CD8-positive, alpha-beta memory T cell (primary cell): ENCODE results near the gene TOGARAM2. TPM values are rescaled to one million over a fixed set of nuclear protein-coding genes. Genes with fewer than 3 reads are reported as not detected.

Experiments
- CTCF ChIA-PET: fragments of 350-600 bp; sonication (Branson Sonifier 250); formaldehyde crosslinking; loops from one replicate; lab custom pipeline; 2021; ENCODE audit warnings: antibody characterized with exemption; lab: Charles Lee
- POLR2A ChIA-PET: fragments of 350-600 bp; sonication (Branson Sonifier 250); formaldehyde crosslinking; loops from one replicate; lab custom pipeline; 2021; ENCODE audit warnings: antibody characterized with exemption; lab: Charles Lee
- DNase-seq, 5 donors: peaks; one replicate each; pipeline versions ENCODE4 v3.0.0 to v3.0.0-alpha.2; 2020 to 2022; ENCODE audit warnings: mixed read lengths in 1 of 5
- H3K27ac ChIP-seq: one replicate; pipeline ENCODE4 v1.7.0; 2013; ENCODE audit warnings: low read depth, mild to moderate bottlenecking, low read length, moderate library complexity
- H3K27me3 ChIP-seq: 2 replicates; pipeline ENCODE4 v1.7.0; 2013; ENCODE audit warnings: low read length, mild to moderate bottlenecking; ENCODE audit not compliant: insufficient read depth, poor library complexity, severe bottlenecking
- H3K36me3 ChIP-seq: 2 replicates; pipeline ENCODE4 v1.7.0; 2013; ENCODE audit warnings: mild to moderate bottlenecking, low read length, moderate library complexity; ENCODE audit not compliant: insufficient read depth
- H3K4me1 ChIP-seq: 2 replicates; pipeline ENCODE4 v1.7.0; 2013; ENCODE audit warnings: mild to moderate bottlenecking, low read length, moderate library complexity; ENCODE audit not compliant: insufficient read depth
- H3K4me3 ChIP-seq: 2 replicates; pipeline ENCODE4 v1.7.0; 2013; ENCODE audit warnings: mild to moderate bottlenecking, low read length
- H3K9me3 ChIP-seq: 2 replicates; pipeline ENCODE4 v1.7.0; 2013; ENCODE audit warnings: mild to moderate bottlenecking, low read length
- H3K27ac Mint-ChIP-seq, 8 donors: one replicate each; pipeline ENCODE4 v1.8.0; 2020 to 2021; ENCODE audit warnings: mixed read lengths in 8 of 8, mild to moderate bottlenecking in 6 of 8, inconsistent platforms in 3 of 8, moderate library complexity in 3 of 8
- H3K27me3 Mint-ChIP-seq, 2 donors: one replicate each; pipeline ENCODE4 v1.8.0; 2020 to 2021; ENCODE audit warnings: mixed read lengths in 2 of 2, mild to moderate bottlenecking in 1 of 2, moderate library complexity in 1 of 2
- H3K36me3 Mint-ChIP-seq, 3 donors: one replicate each; pipeline ENCODE4 v1.8.0; 2020 to 2021; ENCODE audit warnings: mixed read lengths in 3 of 3, inconsistent platforms in 1 of 3, mild to moderate bottlenecking in 1 of 3
- H3K4me1 Mint-ChIP-seq, 3 donors: one replicate each; pipeline ENCODE4 v1.8.0; 2020 to 2021; ENCODE audit warnings: mixed read lengths in 3 of 3, inconsistent platforms in 1 of 3, mild to moderate bottlenecking in 1 of 3
- H3K4me3 Mint-ChIP-seq, 7 donors: one replicate each; pipeline ENCODE4 v1.8.0; 2020 to 2021; ENCODE audit warnings: mixed read lengths in 7 of 7, mild to moderate bottlenecking in 6 of 7, moderate library complexity in 4 of 7, inconsistent platforms in 2 of 7
- H3K9me3 Mint-ChIP-seq, 5 donors: one replicate each; pipeline ENCODE4 v1.8.0; 2020 to 2022; ENCODE audit warnings: mixed read lengths in 5 of 5, mild to moderate bottlenecking in 3 of 5, moderate library complexity in 2 of 5, inconsistent platforms in 1 of 5
- polyA plus RNA-seq: library from polyadenylated mRNA; unstranded; fragments of 300-500 nt; fragmentation: Illumina TruSeq; gene quantifications from one replicate; pipeline ENCODE4 v1.2.3, GENCODE V29; 2021
- total RNA-seq, 2 experiments: library from RNA; stranded (reverse); gene quantifications; one replicate each; pipeline ENCODE4 v1.2.3, GENCODE V29; 2021

The TOGARAM2 gene
- total and polyA plus RNA-seq, 3 experiments from 2014 or later, result 2.5 to 5.2 (median 5.0) TPM

DNA sequence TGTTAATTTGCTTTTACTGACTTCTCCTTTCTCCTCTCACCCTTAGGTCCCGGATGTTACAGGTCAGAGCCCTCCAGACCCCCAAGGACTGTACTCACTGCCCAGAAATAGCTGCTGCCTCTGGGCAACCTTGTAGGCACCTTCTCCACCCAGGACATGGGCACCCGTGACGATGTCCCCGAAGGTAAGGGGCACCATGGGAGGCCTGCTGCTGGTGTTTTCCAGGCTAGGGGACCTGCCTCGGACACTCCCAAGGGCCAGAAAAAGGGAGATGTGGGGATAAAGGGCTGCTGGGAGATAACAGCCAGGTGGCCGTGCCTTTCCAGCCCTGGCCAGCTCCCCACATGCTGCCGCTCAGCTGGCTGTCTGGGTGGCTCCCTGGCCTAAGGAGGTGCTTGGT is 13.6 kb downstream of the TOGARAM2 start:
- Mint-ChIP-seq H3K27ac (peak overlapping the region in 1 of 8 donors; percentile 29), H3K4me1 (peaks cover 7 to 10% (median 8%) of the 10 kb centered on the region in 3 donors), H3K27me3 (no peaks in the 10 kb centered on the region), H3K4me3 (no peak overlapping the region), H3K9me3 (no peaks in the 10 kb centered on the region), H3K36me3 (no peaks in the 10 kb centered on the region)
- no peaks in the 10 kb centered on the region for H3K27me3 ChIP-seq
- POLR2A ChIA-PET, result no interaction called here
- peaks cover 3% of the 10 kb centered on the region for H3K4me1 ChIP-seq
- CTCF ChIA-PET, result no interaction called here
- H3K9me3 ChIP-seq, result no peaks in the 10 kb centered on the region
- no peak overlapping the region for H3K27ac ChIP-seq
- DNase-seq, result no peak
- H3K36me3 ChIP-seq, result no peaks in the 10 kb centered on the region
- no peak overlapping the region for H3K4me3 ChIP-seq

DNA sequence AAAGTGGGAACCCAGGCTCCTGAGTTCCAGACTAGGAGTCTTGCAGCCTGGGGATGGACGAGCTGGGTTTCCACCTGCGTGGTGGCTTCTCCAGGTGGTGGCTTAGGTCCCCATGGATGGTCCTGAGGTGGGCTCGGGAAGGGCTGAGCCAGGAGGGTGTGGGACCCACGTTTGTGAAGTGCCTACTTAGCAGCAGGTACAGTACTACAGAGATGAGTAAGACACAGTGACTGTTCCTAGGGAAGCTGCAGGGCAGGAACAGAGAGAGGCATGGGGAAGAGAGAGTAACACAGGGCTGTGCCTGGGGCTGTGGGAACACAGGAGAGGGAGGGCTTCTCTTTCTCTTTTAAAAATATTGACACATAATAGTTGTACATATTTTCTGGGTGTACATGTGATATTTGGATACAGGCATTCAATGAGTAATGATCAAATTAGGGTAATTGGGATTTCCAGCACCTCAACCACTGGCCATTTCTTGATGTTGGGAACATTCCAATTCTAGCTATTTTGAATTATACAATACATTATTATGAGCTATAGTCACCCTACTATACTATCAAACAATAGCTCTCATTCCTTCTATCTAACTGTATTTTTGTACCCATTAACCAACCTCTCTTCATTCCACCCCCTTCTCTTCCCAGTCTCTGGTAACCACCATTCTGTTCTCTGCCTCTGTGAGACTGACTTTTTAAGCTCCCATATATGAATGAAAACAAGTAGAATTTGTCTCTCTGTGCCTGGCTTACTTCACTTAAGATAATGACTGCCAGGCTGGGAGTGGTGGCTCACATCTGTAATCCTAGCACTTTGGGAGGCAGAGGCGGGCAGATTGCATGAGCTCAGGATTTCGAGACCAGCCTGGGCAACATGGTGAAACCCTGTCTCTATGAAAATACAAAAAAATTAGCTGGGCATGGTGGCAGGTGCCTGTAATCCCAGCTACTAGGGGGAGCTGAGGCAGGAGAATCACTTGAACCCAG is 15.0 kb downstream of the TOGARAM2 start:
- Histone ChIP-seq H3K36me3 (no peaks in the 10 kb centered on the region), H3K9me3 (no peaks in the 10 kb centered on the region), H3K27me3 (no peaks in the 10 kb centered on the region), H3K4me3 (no peak overlapping the region), H3K27ac (no peak overlapping the region), H3K4me1 (peaks cover 17% of the 10 kb centered on the region)
- Mint-ChIP-seq H3K27ac (peak overlapping the region in 3 of 8 donors; percentile 43 to 49 (median 46)), H3K27me3 (no peaks in the 10 kb centered on the region), H3K9me3 (no peaks in the 10 kb centered on the region), H3K4me3 (no peak overlapping the region), H3K4me1 (peaks cover 21 to 24% (median 22%) of the 10 kb centered on the region in 3 donors), H3K36me3 (no peaks in the 10 kb centered on the region)
- POLR2A ChIA-PET, result no interaction called here
- CTCF ChIA-PET, result interaction anchor here (0.9 to 1.6 kb wide), 3 partner anchors 13 to 19 kb away, joined by 3 to 5 read pairs (median 3); no protein-coding TSS in a partner anchor
- no peak for DNase-seq

GRCh38 chr2:28997237-28997846 is 16.2 kb downstream of the TOGARAM2 start:
- POLR2A ChIA-PET, result no interaction called here
- Histone ChIP-seq H3K27me3 (no peaks in the 10 kb centered on the region), H3K36me3 (no peaks in the 10 kb centered on the region), H3K4me3 (no peak overlapping the region), H3K4me1 (peaks cover 29% of the 10 kb centered on the region), H3K27ac (no peak overlapping the region), H3K9me3 (no peaks in the 10 kb centered on the region)
- H3K27ac Mint-ChIP-seq, result peak overlapping the region in 6 of 8 donors; percentile 22 to 72 (median 58)
- H3K4me1 Mint-ChIP-seq, result peaks cover 32 to 36% (median 33%) of the 10 kb centered on the region in 3 donors
- H3K9me3 Mint-ChIP-seq, result no peaks in the 10 kb centered on the region
- peaks cover 0 to 2% of the 10 kb centered on the region in 2 donors for H3K27me3 Mint-ChIP-seq
- CTCF ChIA-PET, result no interaction called here
- no peak for DNase-seq
- peak overlapping the region in 1 of 7 donors; percentile 5 for H3K4me3 Mint-ChIP-seq
- H3K36me3 Mint-ChIP-seq, result no peaks in the 10 kb centered on the region

DNA sequence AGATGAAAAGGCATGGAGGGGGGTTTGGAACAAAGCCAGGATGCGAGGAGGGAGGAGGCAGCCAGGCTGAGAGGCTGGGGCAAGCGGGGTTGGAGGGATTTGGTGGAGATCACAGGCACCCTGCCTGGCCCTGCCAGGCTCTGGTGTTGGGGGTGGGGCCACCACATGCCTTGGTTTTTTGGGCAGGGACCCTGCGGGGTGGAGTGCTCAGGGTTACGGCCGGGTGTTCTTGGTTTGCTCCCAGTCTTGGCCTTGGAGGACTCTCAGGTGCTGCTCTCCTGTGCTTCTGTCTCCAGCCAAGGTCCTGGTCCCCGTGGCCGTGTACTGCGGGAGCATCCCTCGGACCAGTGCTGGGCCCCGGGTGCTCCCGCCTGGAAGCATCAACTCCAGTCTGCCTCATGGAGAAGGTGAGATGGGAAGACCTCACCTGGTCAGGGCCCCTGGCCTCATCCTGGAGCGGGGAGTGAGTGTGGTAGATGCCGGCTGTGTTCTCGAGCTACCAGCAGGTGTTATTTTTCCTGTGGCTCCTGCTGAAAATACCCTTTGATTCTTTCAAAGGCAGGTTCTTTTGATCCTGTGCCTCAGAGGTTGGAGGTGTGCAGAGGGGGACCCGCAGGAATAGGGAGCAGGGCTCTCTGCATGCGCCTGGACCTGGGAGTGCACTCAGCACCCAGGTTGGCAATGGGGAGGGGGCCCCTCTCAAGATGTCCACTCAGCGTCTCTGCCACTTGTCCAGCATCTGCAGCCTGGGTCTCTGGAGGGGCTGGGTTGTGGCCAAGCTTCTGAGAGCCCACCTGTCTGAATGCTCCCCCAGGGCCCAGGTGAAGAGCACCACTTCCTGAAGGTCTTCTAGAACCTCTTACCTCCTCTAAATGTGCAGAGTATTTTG is 17.0 kb downstream of the TOGARAM2 start:
- no peak for DNase-seq
- H3K36me3 ChIP-seq, result no peaks in the 10 kb centered on the region
- ChIA-PET CTCF (interaction anchor here (4.6 kb wide), 1 partner anchor 15 kb away, joined by 45 read pairs; no protein-coding TSS in a partner anchor), POLR2A (no interaction called here)
- Mint-ChIP-seq H3K27me3 (peaks cover 0 to 2% of the 10 kb centered on the region in 2 donors), H3K4me1 (peaks cover 33 to 37% (median 34%) of the 10 kb centered on the region in 3 donors), H3K4me3 (peak overlapping the region in 1 of 7 donors; percentile 5), H3K36me3 (no peaks in the 10 kb centered on the region), H3K27ac (peak overlapping the region in 5 of 8 donors; percentile 22 to 72 (median 63)), H3K9me3 (no peaks in the 10 kb centered on the region)
- H3K9me3 ChIP-seq, result no peaks in the 10 kb centered on the region
- no peak overlapping the region for H3K4me3 ChIP-seq
- H3K27ac ChIP-seq, result no peak overlapping the region
- H3K27me3 ChIP-seq, result no peaks in the 10 kb centered on the region
- peaks cover 31% of the 10 kb centered on the region for H3K4me1 ChIP-seq

- Histone ChIP-seq H3K4me3 (peak overlapping the region; percentile 5), H3K9me3 (no peaks in the 10 kb centered on the region), H3K36me3 (no peaks in the 10 kb centered on the region), H3K27me3 (no peaks in the 10 kb centered on the region), H3K4me1 (peaks cover 31% of the 10 kb centered on the region), H3K27ac (no peak overlapping the region)
- Mint-ChIP-seq H3K27me3 (peaks cover 0 to 2% of the 10 kb centered on the region in 2 donors), H3K4me1 (peaks cover 33 to 37% (median 34%) of the 10 kb centered on the region in 3 donors), H3K36me3 (no peaks in the 10 kb centered on the region), H3K27ac (peak overlapping the region; percentile 66 to 99 (median 97)), H3K9me3 (no peaks in the 10 kb centered on the region), H3K4me3 (peak overlapping the region in 6 of 7 donors; percentile 1 to 70 (median 46))
- ChIA-PET CTCF (interaction anchor here (4.6 kb wide), 1 partner anchor 13 kb away, joined by 45 read pairs; no protein-coding TSS in a partner anchor), POLR2A (interaction anchor here (3.4 kb wide), 1 partner anchor 10 kb away, joined by 36 read pairs; no protein-coding TSS in a partner anchor)
- DNase-seq, result peak; percentile 32 to 74 (median 60)
Measured at GRCh38 chr2:29000481-29000880, 19.4 kb downstream of the TOGARAM2 start.

GRCh38 chr2:29000956-29001355 is 19.9 kb downstream of the TOGARAM2 start:
- H3K4me3 Mint-ChIP-seq, result peak overlapping the region in 4 of 7 donors; percentile 1 to 60 (median 46)
- CTCF ChIA-PET, result interaction anchor here (0.9 to 4.6 kb wide), 2 partner anchors 12 to 42 kb away, joined by 4 to 45 read pairs; no protein-coding TSS in a partner anchor
- H3K4me1 ChIP-seq, result peaks cover 31% of the 10 kb centered on the region
- peak in 2 of 5 donors; percentile 11 to 23 for DNase-seq
- H3K27me3 Mint-ChIP-seq, result peaks cover 0 to 2% of the 10 kb centered on the region in 2 donors
- peak overlapping the region; percentile 31 for H3K27ac ChIP-seq
- H3K27ac Mint-ChIP-seq, result peak overlapping the region; percentile 66 to 99 (median 97)
- POLR2A ChIA-PET, result interaction anchor here (0.6 to 3.4 kb wide), 3 partner anchors 10 to 152 kb away, joined by 3 to 36 read pairs (median 5); no protein-coding TSS in a partner anchor
- H3K4me1 Mint-ChIP-seq, result peaks cover 33 to 37% (median 34%) of the 10 kb centered on the region in 3 donors
- no peaks in the 10 kb centered on the region for H3K27me3 ChIP-seq
- H3K4me3 ChIP-seq, result peak overlapping the region; percentile 5
- no peaks in the 10 kb centered on the region for H3K36me3 Mint-ChIP-seq
- H3K36me3 ChIP-seq, result no peaks in the 10 kb centered on the region
- H3K9me3 Mint-ChIP-seq, result no peaks in the 10 kb centered on the region
- H3K9me3 ChIP-seq, result no peaks in the 10 kb centered on the region

GRCh38 chr2:29001806-29002205 is 20.7 kb downstream of the TOGARAM2 start:
- Mint-ChIP-seq H3K4me1 (peaks cover 33 to 37% (median 34%) of the 10 kb centered on the region in 3 donors), H3K27me3 (peaks cover 0 to 2% of the 10 kb centered on the region in 2 donors), H3K9me3 (no peaks in the 10 kb centered on the region), H3K4me3 (peak overlapping the region in 6 of 7 donors; percentile 46 to 72 (median 58)), H3K27ac (peak overlapping the region; percentile 93 to 99 (median 97)), H3K36me3 (no peaks in the 10 kb centered on the region)
- Histone ChIP-seq H3K4me1 (peaks cover 31% of the 10 kb centered on the region), H3K27me3 (no peaks in the 10 kb centered on the region), H3K9me3 (no peaks in the 10 kb centered on the region), H3K36me3 (no peaks in the 10 kb centered on the region), H3K27ac (peak overlapping the region; percentile 7), H3K4me3 (no peak overlapping the region)
- ChIA-PET POLR2A (interaction anchor here (0.7 to 3.4 kb wide), 3 partner anchors 9 to 21 kb away, joined by 3 to 36 read pairs (median 5); no protein-coding TSS in a partner anchor), CTCF (interaction anchor here (0.6 to 4.6 kb wide), 3 partner anchors 11 to 134 kb away, joined by 3 to 45 read pairs (median 4); no protein-coding TSS in a partner anchor)
- peak; percentile 5 to 59 (median 22) for DNase-seq
